Measurements from ENCODE around the gene EVL.

Gene EVL

DNA sequence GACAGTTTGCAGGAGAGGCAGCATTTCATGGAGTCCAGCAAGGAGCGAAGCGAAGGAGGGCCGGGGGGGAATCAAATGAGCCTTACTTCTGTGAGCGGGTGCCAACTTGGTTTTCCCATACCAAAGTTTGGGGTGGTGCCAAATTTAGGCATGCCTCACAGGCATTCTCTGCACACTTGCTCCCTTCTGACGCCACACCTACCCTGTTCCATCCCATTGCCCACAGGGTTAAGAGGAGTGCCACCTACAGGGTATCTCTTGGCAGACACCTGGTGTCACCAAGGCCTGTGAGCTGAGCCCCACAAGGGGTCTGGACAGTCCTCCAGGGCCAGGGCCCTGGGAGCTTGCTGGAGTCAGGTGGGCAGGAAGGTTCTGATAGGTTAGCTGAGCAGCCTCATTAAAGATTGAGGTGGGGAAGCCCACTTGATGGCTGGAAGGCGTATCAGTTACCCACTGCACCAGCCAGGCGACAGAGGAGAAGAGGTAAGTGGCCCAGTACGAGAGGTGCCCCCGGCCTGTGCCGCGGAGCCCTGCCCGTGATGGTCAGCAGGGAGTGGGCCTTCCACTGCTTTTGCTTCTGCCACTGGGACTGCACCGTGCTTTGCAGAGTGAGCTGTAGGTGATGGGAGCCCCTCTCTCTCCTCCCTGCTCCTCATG, 49.0 kb downstream of the EVL start:
- peak overlapping the region; percentile 61 for H3K27ac Mint-ChIP-seq
- H3K36me3 Mint-ChIP-seq (ENCODE audit: low read depth) = peaks cover 21% of the 10 kb centered on the region
- no peaks in the 10 kb centered on the region for H3K9me3 Mint-ChIP-seq
- H3K4me3 Mint-ChIP-seq = no peak overlapping the region
- no peaks in the 10 kb centered on the region for H3K27me3 Mint-ChIP-seq
- peaks cover 33% of the 10 kb centered on the region for H3K4me1 Mint-ChIP-seq (ENCODE audit: low read depth)

DNA sequence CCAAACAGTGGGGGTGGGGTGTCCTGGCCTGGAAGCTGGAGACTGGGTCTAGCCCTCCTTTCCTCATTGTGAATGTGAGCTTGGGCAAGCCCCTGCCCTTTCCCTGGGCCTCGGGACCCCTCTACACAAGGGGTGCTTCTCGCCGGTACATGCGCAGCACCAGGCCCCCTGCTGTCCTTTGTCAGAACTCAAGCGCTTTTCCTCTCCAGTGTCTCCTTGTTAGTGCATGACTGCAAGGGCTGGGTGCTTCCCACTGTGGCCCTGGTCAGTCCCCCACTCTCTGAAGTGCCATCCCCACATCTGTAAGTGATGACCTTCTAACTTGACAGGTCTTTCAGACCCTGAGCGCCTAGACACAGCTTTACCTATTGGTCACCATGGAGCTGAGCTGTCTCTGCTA, 50.0 kb downstream of the EVL start:
- H3K27me3 Mint-ChIP-seq = no peaks in the 10 kb centered on the region
- no peaks in the 10 kb centered on the region for H3K9me3 Mint-ChIP-seq
- H3K36me3 Mint-ChIP-seq (ENCODE audit: low read depth) = peaks cover 16% of the 10 kb centered on the region
- H3K27ac Mint-ChIP-seq = peak overlapping the region; percentile 38
- peaks cover 29% of the 10 kb centered on the region for H3K4me1 Mint-ChIP-seq (ENCODE audit: low read depth)
- H3K4me3 Mint-ChIP-seq = no peak overlapping the region

DNA sequence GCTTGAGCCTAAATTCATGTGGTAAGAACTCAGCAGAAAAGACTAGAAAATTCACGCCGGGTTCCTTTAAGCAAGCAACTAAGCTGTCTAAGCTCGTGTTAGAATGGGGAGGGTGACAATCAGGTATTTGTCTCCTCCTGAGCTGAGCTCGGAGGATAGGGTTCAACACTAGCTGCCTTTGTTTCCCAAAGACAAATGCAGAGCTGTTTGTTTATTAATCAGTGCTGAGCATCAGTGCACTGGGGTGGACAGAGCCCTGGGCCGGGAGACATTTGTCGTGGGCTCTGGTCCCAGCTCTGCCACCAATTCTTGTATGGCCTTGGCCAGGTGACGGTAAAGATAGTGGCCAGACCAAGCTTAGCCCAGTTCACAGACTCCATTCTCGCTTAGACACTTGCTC, 50.5 kb downstream of the EVL start:
- H3K27ac Mint-ChIP-seq = peak overlapping the region; percentile 38
- H3K27me3 Mint-ChIP-seq = no peaks in the 10 kb centered on the region
- no peaks in the 10 kb centered on the region for H3K9me3 Mint-ChIP-seq
- H3K36me3 Mint-ChIP-seq (ENCODE audit: low read depth) = peaks cover 20% of the 10 kb centered on the region
- H3K4me3 Mint-ChIP-seq = no peak overlapping the region
- H3K4me1 Mint-ChIP-seq (ENCODE audit: low read depth) = peaks cover 29% of the 10 kb centered on the region

DNA sequence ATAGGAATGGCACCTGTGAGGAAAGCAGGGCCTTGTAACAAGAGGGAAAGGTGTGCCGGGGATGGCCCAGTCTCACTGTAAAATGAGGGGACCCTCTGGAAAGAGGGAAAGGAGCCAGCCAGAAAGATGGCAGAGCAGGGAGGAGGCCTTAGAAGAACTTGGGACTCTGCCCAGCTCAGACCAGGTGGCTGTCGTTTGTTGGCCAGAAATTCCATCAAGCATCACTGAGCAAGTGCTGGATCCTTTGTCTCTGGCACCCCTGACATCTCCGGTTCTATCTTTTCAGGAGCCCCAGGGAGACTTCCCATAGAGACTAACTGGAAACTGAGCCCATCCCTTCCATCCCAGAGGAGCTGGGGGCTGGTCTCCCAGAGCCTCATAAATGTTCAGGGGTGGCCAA, 50.9 kb downstream of the EVL start:
- Mint-ChIP-seq H3K4me1 (ENCODE audit: low read depth) (peaks cover 29% of the 10 kb centered on the region), H3K36me3 (ENCODE audit: low read depth) (peaks cover 20% of the 10 kb centered on the region), H3K27ac (peak overlapping the region; percentile 49)

DNA sequence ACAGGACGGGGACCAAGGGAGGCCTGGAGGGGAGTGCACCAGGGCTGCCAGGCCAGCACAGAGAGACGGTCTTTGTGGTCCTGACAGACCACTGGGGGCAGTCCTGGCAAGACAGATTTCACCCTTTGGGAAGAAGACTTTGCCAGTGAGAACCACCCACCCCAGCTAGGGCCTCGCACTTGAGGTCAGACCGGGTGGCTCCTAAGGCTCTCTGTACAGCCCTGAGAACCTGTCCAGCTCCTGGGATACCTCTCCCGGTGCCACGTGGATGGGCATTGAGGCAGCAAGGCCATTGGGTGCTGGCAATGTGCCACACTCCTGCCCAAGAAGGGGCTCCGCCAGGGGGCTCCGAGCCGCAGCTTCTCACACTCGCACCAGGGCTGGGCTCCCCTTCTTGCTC, 51.8 kb downstream of the EVL start:
- Mint-ChIP-seq H3K9me3 (no peaks in the 10 kb centered on the region), H3K4me1 (ENCODE audit: low read depth) (peaks cover 29% of the 10 kb centered on the region), H3K4me3 (no peak overlapping the region), H3K27ac (no peak overlapping the region), H3K36me3 (ENCODE audit: low read depth) (peaks cover 20% of the 10 kb centered on the region), H3K27me3 (no peaks in the 10 kb centered on the region)

More for the DNA sequence above, 50.9 kb downstream of the EVL start:
- Mint-ChIP-seq H3K27me3 (no peaks in the 10 kb centered on the region), H3K9me3 (no peaks in the 10 kb centered on the region), H3K4me3 (no peak overlapping the region)

DNA sequence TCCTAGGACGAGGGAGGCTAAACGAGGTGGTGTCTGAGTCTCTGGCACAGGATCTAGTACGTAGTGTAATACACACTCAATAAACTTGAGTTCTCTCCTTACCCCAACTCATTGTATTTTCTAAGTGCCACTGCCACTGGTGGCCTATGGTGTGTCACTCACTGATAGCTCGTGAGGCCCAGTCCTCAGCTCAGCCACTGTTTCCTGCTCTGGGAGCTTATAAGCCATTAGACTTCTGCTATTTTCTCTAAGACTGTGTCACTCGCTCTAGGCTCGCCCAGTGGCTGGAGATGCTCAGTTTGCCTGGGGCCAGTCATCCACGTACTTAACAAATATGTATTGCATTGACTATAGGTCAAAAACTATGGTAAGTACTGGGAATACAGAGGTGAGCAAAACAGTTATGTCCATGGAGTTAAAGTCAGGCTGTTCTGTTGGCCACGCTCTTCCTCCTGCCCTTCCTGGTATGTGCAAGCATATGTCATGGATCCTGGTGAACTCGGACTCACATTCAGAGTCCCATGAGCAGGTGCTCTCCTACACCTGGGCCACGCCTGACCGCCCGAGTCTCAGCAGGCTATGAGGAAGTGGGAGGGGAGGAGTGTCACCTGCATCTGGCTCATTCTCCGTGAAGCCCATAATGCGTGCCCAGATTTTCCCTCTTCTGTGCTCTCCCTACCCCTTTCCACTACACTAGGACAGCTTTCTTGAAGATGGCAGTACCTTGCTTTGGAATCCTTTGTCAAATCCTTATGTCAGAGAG, 52.6 kb downstream of the EVL start:
- no peaks in the 10 kb centered on the region for H3K27me3 Mint-ChIP-seq
- peaks cover 16% of the 10 kb centered on the region for H3K36me3 Mint-ChIP-seq (ENCODE audit: low read depth)
- H3K27ac Mint-ChIP-seq = peak overlapping the region; percentile 77
- H3K9me3 Mint-ChIP-seq = no peaks in the 10 kb centered on the region
- H3K4me3 Mint-ChIP-seq = no peak overlapping the region
- peaks cover 24% of the 10 kb centered on the region for H3K4me1 Mint-ChIP-seq (ENCODE audit: low read depth)

DNA sequence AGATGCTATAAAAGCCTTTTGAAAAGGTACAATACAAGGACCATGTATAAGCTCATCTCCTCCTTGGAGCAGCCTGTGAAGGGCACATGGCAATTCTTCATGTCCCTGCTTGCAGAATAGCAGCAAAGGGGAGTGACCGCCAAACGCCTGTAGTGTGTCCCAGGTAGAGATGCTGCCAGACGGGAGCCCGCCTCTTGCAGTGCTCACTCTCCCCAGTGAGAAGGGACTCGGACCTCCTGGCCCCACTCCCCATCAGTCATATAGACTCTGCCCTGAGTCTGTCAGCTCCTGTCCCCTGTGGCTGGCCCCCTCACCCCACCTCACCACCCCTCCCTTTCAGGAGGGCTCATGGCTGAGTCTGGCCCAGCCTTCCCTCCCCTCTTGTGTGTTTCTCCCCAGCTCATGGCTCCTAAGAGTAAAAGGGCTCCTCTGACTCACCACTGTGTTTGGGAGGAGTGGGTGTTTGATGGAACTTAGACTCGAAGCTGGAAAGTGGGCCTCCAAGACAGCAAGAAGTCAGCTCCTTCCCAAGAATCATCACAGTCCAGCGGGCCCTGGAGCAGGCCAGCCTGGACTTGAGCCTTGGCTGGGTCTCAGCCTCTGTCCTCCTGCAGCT, 53.3 kb downstream of the EVL start:
- Mint-ChIP-seq H3K4me1 (ENCODE audit: low read depth) (peaks cover 23% of the 10 kb centered on the region), H3K4me3 (no peak overlapping the region), H3K9me3 (no peaks in the 10 kb centered on the region), H3K36me3 (ENCODE audit: low read depth) (peaks cover 20% of the 10 kb centered on the region), H3K27me3 (no peaks in the 10 kb centered on the region), H3K27ac (peak overlapping the region; percentile 75)

DNA sequence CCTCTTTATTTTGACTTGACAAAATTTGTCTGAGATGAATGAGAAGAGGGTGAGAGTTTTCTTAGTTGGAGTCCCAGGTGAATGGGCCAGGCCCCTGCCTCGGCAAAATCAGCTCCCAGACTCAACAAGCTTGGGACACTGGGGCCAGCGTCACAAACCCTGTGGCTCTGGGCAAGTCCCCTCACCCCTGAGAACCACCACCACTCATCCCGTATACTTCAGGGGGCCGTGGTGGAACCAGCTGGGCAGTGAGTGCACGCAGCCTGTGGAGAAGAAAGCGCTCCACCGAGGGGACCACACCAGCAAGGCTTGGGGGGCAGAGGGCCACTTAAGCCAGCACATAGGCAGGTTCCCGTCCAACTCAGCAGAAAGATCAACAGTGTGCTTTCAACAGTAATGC, 54.0 kb downstream of the EVL start:
- no peak overlapping the region for H3K4me3 Mint-ChIP-seq
- no peaks in the 10 kb centered on the region for H3K9me3 Mint-ChIP-seq
- peaks cover 23% of the 10 kb centered on the region for H3K36me3 Mint-ChIP-seq (ENCODE audit: low read depth)
- peaks cover 23% of the 10 kb centered on the region for H3K4me1 Mint-ChIP-seq (ENCODE audit: low read depth)
- peak overlapping the region; percentile 75 for H3K27ac Mint-ChIP-seq
- no peaks in the 10 kb centered on the region for H3K27me3 Mint-ChIP-seq

DNA sequence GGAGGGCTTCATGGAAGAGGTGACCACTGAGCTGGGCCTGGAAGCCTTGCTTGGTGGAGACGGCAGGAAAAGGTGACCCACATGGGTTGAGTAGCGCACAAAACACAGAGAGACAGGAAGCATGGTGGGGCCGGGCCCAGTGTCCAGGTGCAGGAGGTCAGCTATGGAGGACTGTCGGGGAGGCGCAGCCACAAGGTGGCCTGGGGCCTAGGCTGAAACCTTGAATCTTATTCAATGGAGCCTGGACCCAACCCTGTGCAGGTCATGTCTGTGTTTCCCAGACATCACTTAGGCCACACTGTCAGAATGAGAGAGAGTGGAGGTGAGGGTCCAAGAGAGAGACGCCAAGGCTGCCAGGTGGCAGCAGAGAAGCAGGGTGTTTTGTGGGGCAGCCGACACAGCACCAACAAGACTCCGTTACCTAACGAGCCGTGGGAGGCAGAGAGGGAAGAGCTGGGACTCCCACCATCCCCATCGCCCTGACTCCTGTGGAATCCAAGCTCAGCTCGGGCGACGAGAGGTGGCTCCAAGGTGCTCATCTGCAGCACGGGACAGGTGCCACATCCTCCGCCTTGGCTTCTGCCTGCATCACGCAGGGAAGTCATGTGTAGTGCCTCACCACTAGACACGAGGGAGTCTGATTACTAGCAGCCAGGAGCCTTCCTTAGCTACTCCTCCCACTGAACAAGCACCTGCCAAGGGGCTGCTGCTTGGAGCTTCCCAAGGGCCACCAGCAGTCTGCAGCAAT, 55.5 kb downstream of the EVL start:
- Mint-ChIP-seq H3K9me3 (no peaks in the 10 kb centered on the region), H3K4me1 (ENCODE audit: low read depth) (peaks cover 23% of the 10 kb centered on the region), H3K27me3 (no peaks in the 10 kb centered on the region), H3K4me3 (no peak overlapping the region), H3K27ac (peak overlapping the region; percentile 4), H3K36me3 (ENCODE audit: low read depth) (peaks cover 31% of the 10 kb centered on the region)

DNA sequence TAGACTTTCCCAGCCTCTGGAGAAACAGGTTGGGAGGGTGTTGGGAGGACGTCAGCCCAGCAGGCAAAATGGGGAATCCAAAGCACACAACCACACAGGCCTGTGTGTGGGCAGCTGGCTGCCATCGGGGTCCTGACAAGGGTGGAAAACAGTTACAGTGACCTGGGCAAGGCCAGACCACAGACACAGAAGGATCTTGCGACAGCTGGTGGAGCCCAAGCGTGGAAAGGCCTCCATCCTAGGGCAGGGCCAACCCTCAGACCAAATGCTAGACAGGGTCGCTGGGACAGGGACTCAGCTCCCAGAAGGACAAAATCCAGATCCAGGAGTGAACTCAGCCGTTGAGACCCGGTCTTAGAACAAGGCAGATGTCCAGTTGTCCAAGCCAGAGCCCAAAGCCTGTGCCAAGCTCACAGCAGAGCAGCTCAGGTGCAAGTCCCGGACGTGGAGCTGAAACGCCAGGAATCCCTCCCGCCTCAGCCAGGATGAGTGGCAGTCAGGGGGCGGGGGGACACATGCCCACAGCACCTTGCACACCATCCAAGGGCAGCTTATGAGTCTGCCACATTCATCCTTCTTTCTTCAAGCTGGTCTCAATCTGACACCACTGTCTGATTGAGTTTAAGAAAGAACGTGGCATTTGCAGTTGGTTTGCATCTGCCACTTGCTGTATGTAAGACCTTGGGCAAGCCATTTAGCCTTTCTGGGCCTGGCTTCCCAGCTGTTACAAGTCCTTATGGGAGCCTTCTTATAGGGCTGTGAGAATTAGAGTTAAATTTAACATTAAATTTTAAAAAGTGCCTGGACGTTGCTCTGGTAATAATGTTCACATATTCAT, 56.6 kb downstream of the EVL start:
- H3K27me3 Mint-ChIP-seq = no peaks in the 10 kb centered on the region
- peaks cover 27% of the 10 kb centered on the region for H3K36me3 Mint-ChIP-seq (ENCODE audit: low read depth)
- H3K4me1 Mint-ChIP-seq (ENCODE audit: low read depth) = peaks cover 20% of the 10 kb centered on the region
- no peaks in the 10 kb centered on the region for H3K9me3 Mint-ChIP-seq
- peak overlapping the region; percentile 2 for H3K27ac Mint-ChIP-seq
- no peak overlapping the region for H3K4me3 Mint-ChIP-seq

DNA sequence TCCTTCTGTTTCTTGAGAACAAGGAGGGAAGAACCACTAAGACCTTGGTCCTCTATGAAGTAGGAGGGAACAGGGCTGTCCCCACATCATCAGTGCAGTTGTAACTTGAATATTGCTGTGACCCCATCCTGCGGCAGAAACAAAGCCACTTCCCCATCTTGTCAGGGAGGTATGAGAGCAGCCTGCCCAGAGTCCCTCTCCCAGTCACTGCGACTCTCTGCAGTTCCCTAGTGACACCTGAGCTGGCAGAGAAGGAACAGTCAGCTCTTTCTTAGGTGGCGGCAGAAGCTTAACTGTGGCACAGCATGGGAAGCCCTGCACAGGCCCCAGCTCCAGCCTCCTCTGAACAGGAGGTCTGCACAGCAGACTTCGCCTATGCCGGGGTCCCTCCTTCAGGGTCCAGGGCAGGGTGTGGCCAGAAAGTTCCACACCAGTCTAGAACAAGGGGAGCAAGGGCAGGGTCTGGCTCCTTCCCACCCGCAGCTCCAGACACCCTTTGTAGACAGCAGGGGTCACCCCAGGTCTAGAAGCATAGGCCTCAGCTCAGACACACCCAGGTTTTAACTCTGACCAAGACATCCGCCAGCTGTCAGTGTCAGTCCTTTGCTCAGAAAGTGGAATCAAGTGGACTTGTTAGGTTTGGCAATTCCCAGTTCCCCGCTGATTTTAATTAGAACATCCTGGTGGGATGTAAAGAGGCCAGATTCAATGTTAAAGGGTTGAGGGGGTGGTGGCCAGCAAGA, 57.4 kb downstream of the EVL start:
- Mint-ChIP-seq H3K4me3 (no peak overlapping the region), H3K36me3 (ENCODE audit: low read depth) (peaks cover 35% of the 10 kb centered on the region), H3K27ac (peak overlapping the region; percentile 2), H3K9me3 (no peaks in the 10 kb centered on the region), H3K4me1 (ENCODE audit: low read depth) (peaks cover 16% of the 10 kb centered on the region), H3K27me3 (no peaks in the 10 kb centered on the region)

DNA sequence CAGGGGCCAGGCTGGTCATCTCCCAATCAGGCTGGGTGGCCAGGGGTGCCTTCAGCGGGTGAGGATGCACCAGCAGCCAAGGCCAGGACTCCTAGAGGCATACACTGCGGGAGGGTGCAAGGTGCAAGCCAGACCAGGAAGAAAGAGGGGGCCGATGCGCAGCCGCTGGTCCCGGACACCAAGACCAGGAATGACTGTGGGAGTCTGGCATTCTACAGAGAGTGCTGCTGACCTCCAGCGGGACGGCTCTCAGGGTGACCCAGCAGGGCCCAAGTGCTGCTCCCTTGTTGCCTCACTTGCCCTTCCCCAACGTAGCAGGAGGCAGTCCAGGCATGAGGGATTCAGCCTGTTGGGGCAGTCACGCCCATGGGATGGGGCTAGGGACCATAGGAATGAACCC, 58.4 kb downstream of the EVL start:
- peaks cover 35% of the 10 kb centered on the region for H3K36me3 Mint-ChIP-seq (ENCODE audit: low read depth)
- no peak overlapping the region for H3K4me3 Mint-ChIP-seq
- peaks cover 8% of the 10 kb centered on the region for H3K4me1 Mint-ChIP-seq (ENCODE audit: low read depth)
- no peaks in the 10 kb centered on the region for H3K9me3 Mint-ChIP-seq
- no peak overlapping the region for H3K27ac Mint-ChIP-seq
- H3K27me3 Mint-ChIP-seq = no peaks in the 10 kb centered on the region

DNA sequence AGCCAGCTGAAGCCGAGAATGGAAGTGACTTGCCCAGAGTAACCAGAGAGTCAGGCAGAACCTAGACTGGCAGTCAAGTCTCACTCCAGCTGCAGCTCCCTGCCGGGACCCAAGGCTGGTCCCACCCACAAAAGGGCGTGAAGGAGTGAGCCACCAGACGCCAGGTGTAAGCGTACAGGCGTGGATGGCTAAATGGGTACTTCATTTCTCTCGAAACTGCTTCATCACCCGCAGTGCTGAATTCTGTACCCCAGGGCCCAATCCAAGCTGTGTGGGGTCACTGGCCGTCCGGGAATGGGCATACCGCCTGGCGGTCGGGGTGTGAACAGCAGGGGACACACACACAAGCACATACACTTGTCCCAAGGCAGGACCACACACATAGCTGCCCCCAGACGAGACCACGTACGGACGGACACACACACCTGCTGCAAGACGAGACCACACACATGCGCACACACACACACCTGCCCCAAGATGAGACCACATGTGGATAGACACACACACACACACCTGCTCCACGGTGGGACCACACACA, 59.4 kb downstream of the EVL start:
- no peaks in the 10 kb centered on the region for H3K9me3 Mint-ChIP-seq
- peak overlapping the region; percentile 48 for H3K27ac Mint-ChIP-seq
- peaks cover 36% of the 10 kb centered on the region for H3K36me3 Mint-ChIP-seq (ENCODE audit: low read depth)
- no peaks in the 10 kb centered on the region for H3K4me1 Mint-ChIP-seq (ENCODE audit: low read depth)
- H3K4me3 Mint-ChIP-seq = no peak overlapping the region
- no peaks in the 10 kb centered on the region for H3K27me3 Mint-ChIP-seq

Data from stimulated activated naive CD8-positive, alpha-beta T cell treated with anti-CD3 and anti-CD28 coated beads, Interleukin-15, Interleukin-2, amounts not matched to agents 100 ng/mL and 50 ng/mL, for 24 hours (primary cell).